Activated CD8-positive, alpha-beta memory T cell treated with anti-CD3 and anti-CD28 coated beads for 4 hours (primary cell): ENCODE results near the gene FGFR2.

Experiments
- DNase-seq, 2 donors: peaks; one replicate each; pipeline ENCODE4 v3.0.0-alpha.2; 2020; ENCODE audit warnings: low read depth in 2 of 2

Gene FGFR2

GRCh38 chr10:121494296-121494695 is 103.9 kb downstream of the FGFR2 start:
- no peak for DNase-seq

GRCh38 chr10:121493521-121493920 is 104.7 kb downstream of the FGFR2 start:
- DNase-seq: no peak

- no peak for DNase-seq
Measured at GRCh38 chr10:121490871-121491519, 107.2 kb downstream of the FGFR2 start.

- no peak for DNase-seq
Measured at GRCh38 chr10:121485436-121486139, 112.7 kb downstream of the FGFR2 start.

GRCh38 chr10:121484816-121485215 is 113.4 kb downstream of the FGFR2 start:
- no peak for DNase-seq

DNA sequence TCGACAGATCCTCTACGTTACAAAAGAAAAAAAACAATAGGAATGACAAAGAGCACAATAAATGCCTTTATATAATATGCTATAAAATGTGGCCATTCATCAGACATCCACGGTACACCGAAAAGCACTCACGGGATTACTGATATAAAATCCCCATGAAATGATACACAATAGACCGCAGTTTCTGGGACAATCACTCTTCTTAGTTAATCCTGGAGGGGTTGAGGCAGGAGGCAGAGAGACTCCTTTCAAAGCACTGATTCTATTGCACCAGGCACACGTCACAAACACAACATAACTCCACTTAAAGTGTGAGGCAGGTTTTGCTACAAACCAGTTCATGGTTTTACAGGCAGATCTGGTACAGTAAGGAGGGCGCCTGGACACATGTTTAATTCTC is 113.8 kb downstream of the FGFR2 start:
- DNase-seq: no peak

DNA sequence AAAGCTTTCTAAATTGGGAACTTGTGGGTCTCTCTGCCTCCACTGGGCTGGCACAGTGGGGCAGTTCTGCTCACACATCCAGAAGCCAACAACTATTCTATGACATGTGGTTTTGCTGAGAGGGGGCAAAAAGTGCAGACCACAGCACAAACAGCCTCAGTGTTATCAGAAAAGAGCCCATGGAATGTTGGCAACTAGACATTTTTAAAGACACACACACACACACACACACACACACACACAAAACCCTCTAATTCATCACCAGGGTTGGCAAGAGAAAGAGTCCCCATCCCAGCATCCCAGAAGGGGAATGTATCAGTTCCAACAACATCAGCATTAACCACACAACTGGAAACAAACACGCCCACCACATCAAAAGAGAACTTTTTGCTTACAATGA is 117.1 kb downstream of the FGFR2 start:
- no peak for DNase-seq

DNA sequence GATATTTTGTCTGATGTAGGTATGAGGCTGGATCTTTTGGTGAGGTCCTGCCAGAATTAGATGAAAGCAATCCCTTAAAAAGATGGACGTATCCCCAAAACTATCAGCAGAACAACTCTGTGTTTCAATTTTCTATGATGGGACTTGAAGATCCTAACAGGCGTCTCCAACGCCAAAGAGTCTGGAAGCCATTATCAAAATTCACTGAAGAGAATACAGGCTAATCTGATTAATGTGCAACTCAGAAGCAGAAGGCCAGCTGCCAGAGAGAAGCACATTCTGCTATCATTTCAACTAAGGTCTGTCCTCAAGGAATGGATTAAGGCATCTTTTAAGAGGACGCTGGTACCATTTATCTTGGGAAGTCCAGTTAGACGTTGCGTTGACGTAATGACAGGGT is 119.7 kb downstream of the FGFR2 start:
- no peak for DNase-seq

- no peak for DNase-seq
Measured at GRCh38 chr10:121469797-121470606, 128.2 kb downstream of the FGFR2 start.

DNA sequence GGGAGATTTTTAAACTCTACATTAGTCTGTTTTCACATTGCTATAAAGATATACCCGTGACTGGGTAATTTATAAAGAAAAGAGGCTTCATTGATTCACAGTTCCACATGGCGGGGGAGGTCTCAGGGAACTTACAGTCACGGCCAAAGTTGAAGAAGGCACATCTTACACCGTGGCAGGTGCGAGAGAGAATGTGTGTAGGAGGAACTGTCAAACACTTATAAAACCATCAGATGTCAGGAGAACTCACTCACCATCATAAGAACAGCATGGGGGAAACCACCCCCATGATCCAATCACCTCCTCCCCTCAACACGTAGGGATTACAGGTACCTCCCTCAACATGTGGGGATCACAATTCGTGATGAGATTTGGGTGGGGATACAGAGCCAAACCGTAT is 129.5 kb downstream of the FGFR2 start:
- DNase-seq: no peak

GRCh38 chr10:121466424-121466823 is 131.8 kb downstream of the FGFR2 start:
- no peak for DNase-seq

DNA sequence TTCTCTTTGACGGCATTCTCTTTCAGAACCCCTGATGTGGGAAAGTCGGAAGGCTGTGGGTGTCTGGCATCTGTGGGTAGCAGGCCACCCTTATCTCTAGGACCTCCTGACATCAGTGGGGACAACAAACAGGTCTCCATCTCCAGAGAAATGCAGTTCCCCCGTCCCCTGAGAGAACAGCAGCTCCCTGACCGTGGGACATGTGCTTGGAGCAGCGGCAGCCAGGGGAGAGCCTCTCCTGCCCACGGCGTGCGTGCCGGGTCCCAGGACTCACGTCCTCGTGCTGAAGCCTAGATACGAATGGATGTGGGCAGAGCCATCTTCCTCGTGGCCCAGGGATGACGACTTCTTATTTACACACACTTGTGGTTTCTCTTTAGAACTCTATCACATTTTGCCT is 133.0 kb downstream of the FGFR2 start:
- DNase-seq: no peak

GRCh38 chr10:121464517-121464916 is 133.7 kb downstream of the FGFR2 start:
- DNase-seq: no peak

GRCh38 chr10:121462955-121463354 is 135.3 kb downstream of the FGFR2 start:
- no peak for DNase-seq

DNA sequence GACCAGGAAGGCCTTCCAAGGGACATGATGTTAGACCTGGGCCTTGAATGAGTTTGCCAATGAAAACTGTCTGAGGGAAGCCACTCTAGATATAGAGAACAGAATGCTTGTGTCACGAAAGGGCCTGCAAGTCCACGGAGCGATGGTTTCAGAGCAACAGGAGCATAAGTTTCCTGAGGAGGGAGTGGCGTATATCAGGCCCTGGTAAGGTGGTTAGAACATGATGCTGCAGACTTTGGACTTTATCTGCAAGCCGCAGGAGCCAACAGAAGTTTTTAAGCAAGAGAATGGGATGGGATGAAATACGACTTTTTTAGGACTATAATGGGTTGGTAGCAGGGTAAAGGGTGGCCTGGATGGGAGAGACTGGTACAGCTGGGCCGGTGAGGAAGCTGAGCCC is 136.0 kb downstream of the FGFR2 start:
- DNase-seq: no peak

DNA sequence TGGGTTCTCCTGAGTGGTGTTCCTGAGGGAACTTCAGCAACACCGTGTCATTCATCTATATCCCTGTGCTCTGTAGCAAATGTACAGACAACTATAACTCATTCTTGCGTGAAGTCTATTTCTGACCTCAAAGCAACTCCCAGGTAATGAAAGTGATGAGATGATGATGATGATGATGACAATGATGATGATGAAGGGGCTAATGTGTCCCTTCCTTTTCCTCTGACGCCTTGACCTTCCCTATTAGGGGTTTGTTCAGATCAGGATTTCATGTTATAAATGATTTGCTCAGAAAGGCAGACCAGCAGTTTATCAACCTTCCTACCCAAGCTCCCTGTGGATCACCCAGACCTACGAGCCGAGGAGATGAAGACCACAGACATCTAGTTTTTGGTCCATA is 136.9 kb downstream of the FGFR2 start:
- no peak for DNase-seq

DNA sequence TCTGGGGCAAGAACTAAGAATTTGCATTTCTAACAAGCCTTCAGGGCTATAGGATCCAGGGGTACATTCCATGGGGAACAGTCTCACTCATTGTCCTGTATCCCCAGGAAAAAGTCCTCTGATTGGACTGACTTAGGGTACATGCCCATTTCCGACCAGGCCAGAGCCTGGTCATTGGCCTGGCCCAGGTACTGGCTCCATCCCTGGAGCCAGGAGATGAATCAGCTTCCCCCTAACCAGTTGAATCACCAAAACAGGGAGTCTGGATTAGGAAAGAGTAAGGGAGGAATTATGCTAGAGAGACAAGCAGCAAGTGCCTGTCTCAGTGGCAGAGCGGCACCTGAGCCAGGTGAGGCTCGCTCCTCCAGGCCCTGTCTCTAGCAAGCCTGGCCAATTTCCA is 137.5 kb downstream of the FGFR2 start:
- DNase-seq: no peak

DNA sequence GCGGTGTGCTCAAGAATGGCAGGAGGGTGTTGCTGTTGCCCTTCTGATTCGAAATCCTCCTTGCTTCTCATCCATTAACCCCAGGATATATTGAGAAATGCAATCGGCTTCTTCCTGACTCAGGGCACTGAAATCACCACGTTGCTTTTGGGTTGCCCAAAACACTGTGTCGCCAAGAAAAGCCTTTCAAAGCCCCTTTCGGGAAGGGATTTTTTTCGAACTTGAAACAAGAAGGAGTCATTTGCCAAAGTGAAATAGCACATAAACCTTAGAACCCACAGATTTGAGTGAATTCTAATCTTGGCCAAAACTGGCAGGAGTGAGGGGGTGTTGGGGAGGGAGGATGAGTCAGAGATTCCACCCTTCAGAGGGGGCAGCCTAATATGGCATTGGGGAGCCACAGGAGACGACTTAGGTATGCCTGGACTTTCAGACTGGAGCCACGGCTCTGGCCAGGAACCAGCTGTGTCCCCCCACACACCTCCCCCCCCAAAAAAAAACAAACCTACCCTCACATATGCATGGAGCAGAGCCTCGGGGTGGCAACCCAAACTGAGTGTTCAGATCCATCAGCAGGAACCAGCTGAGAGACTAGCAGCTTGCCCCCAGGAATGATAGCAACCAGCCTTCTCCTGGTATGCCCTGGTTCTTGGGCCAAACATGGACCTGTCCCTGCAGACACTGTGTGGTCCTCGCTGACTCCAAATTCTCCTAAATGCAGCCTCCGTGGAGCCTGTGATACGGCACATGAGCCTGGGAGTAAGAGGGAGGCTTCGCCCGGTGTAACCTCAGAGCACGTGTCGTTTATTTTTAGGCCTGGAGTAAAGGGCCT is 138.4 kb downstream of the FGFR2 start:
- DNase-seq: no peak

- no peak for DNase-seq
Measured at GRCh38 chr10:121459279-121459621, 139.0 kb downstream of the FGFR2 start.

DNA sequence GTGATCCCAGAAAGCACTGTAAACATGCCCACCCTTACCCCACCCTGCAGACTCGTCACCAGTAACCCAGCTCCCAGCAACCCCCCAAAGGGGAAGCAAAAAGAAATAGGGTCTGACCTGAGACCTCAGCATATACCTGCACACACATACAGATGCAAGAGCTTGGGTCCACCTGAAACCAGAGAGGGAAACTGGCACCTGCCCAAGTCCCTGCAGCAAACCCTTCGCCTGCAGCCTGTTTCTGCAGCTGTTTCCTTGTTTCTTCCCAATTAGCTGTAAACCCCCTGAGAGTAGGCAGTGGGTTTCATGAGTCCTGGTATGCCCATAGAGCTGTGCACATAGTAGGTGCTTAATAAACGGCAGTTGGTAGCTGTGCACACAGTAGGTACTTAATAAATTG is 140.5 kb downstream of the FGFR2 start:
- DNase-seq: no peak

DNA sequence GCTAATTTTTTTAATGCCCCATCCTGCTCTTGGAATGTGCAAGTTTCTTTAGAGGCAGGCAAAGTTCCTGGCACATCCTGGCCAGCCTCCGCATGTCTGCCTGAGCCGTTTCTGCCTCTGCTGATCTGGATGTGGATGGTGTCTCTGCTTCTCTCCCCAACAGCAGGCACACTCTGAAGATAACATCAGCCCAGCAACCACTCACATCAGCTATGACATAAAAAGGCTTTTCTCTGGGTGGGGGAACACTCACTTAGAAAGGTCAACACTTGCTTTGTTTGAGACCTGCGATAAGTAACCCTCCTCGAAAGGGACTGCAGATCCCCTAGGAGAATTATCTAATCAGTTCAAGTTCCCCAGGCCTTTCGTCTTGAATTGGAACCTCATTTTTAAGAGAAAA is 142.9 kb downstream of the FGFR2 start:
- DNase-seq: no peak

DNA sequence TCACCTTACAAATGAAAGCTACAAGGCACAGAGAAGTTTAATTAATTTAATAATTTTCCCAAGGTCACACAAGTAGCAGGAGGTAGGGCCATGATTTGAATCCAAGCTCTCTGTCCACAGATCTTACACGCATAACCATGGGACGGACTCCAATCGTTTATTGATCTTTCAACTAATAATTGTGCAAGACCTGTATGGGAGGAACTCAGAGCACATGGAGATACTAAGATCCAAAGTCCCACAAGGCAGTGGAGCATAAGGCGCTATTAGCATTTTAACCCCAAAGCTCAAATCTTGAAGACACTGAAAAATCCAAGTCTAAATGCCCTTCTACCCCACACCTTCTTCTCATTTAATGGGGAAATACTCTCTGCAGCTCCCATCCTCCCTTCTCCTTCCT is 143.5 kb downstream of the FGFR2 start:
- DNase-seq: no peak
